Gastroesophageal sphincter (tissue), 4 donors: Measurements from ENCODE around the gene DCT. TPM values are rescaled to one million over a fixed set of nuclear protein-coding genes. Genes with fewer than 3 reads are reported as not detected.
"Not testable (repeated sequence)": the region's sequence is repeated elsewhere in the genome, so short reads cannot be mapped to it uniquely, and the experiment has no call there.

Experiments used
- ATAC-seq: fragments of 150-250 bp; one replicate; pipeline ENCODE4 v1.9.1; 2016; ENCODE audit warnings: mild to moderate bottlenecking, moderate library complexity
- H3K27ac ChIP-seq, 4 donors: fragments of 200-600 bp; sonication (generic) in 3 of 4; 1 replicate in 3 of 4; 2 replicates in 1 of 4; pipeline ENCODE4 v1.5.1; 2016 to 2019
- H3K27me3 ChIP-seq: fragments of 200-600 bp; sonication (generic); one replicate; pipeline ENCODE4 v1.5.1; 2019
- H3K36me3 ChIP-seq, 2 donors: fragments of 200-600 bp; sonication (generic); one replicate each; pipeline ENCODE4 v1.5.1; 2019; ENCODE audit warnings: control low read depth in 1 of 2
- H3K4me1 ChIP-seq, 3 donors: fragments of 200-600 bp; sonication (generic); 1 replicate in 2 of 3; 2 replicates in 1 of 3; pipeline ENCODE4 v1.5.1; 2016 to 2019; ENCODE audit warnings: control low read depth in 2 of 3
- H3K4me3 ChIP-seq, 2 donors: fragments of 200-600 bp; sonication (generic); one replicate each; pipeline ENCODE4 v1.5.1; 2019; ENCODE audit warnings: mild to moderate bottlenecking in 1 of 2, moderate library complexity in 1 of 2
- H3K9me3 ChIP-seq, 3 donors: fragments of 200-600 bp; sonication (generic); one replicate each; pipeline ENCODE4 v1.5.1; 2017 to 2019; ENCODE audit warnings: control low read depth in 2 of 3
- CTCF ChIP-seq, 4 experiments: fragments of 200-600 bp in 2 of 4; fragments of 450-650 bp in 2 of 4; sonication (generic) in 1 of 4; IDR thresholded peaks; one replicate each; pipeline ENCODE4 v1.5.1; 2017 to 2019; ENCODE audit warnings: antibody characterized with exemption in 4 of 4, mild to moderate bottlenecking in 2 of 4, moderate library complexity in 2 of 4
- EP300 ChIP-seq: sonication (generic); formaldehyde crosslinking; IDR thresholded peaks from one replicate; pipeline ENCODE4 v1.6.1; 2017; ENCODE audit warnings: antibody characterized with exemption, mild to moderate bottlenecking
- POLR2A ChIP-seq, 2 donors: fragments of 450-650 bp; IDR thresholded peaks; one replicate each; pipeline ENCODE4 v1.6.1; 2017; ENCODE audit warnings: antibody characterized with exemption in 2 of 2, mild to moderate bottlenecking in 2 of 2, moderate library complexity in 1 of 2
- POLR2AphosphoS5 ChIP-seq: sonication (generic); formaldehyde crosslinking; IDR thresholded peaks from one replicate; pipeline ENCODE4 v1.6.1; 2017; ENCODE audit warnings: antibody characterized with exemption
- WGBS, 2 donors: methylation state at CpG; one replicate each; pipeline ENCODE4 v1.1.5; 2018; ENCODE audit warnings: low coverage in 1 of 2; 5-methylcytosine and 5-hydroxymethylcytosine counted together
- total RNA-seq, 4 donors: library from RNA; depleted of rRNA; stranded (reverse); fragments of >200 nt; gene quantifications; one replicate each; pipeline ENCODE4 v1.1.0, GENCODE V29; 2016

Gene DCT
- under 1 TPM; 0.13 to 0.31 (median 0.21) TPM for total RNA-seq

- no peak within 1 kb of the TSS for H3K27ac ChIP-seq
- no peaks in the 10 kb centered on the region for H3K4me1 ChIP-seq
- 32 to 38% methylated on average over 2 to 3 of the region's 3 CpGs for WGBS, 2 donors
- H3K27me3 ChIP-seq: no peaks in the 10 kb centered on the region
- H3K36me3 ChIP-seq: no peaks in the 10 kb centered on the region
- H3K4me3 ChIP-seq: no peak within 1 kb of the TSS
- TF ChIP-seq POLR2AphosphoS5: no peak
- TF ChIP-seq CTCF (IDR thresholded peaks at IDR 0.05): no peak
- TF ChIP-seq EP300: no peak
- TF ChIP-seq POLR2A (IDR thresholded peaks at IDR 0.05): no peak
- H3K9me3 ChIP-seq: no peaks in the 10 kb centered on the region
- no peak for ATAC-seq
Measured at GRCh38 chr13:94479616-94480015, at the start of gene DCT. TSS of gene DCT (minus strand) at chr13:94479682. CDS start at chr13:94479255, 427 bp downstream.

- not testable (repeated sequence) for H3K4me1 ChIP-seq, H3K27ac ChIP-seq, H3K36me3 ChIP-seq, H3K4me3 ChIP-seq, H3K9me3 ChIP-seq, H3K27me3 ChIP-seq, ATAC-seq
- WGBS, 2 donors: no CpG with 5 or more reads among the region's 7 CpGs
Measured at GRCh38 chr13:94526956-94527355, 47.5 kb upstream of the DCT start.

- no peak for ATAC-seq
- Histone ChIP-seq H3K36me3 (no peaks in the 10 kb centered on the region), H3K9me3 (no peaks in the 10 kb centered on the region), H3K27me3 (no peaks in the 10 kb centered on the region), H3K27ac (no peak overlapping the region), H3K4me1 (no peaks in the 10 kb centered on the region), H3K4me3 (no peak overlapping the region)
- TF ChIP-seq POLR2AphosphoS5 (no peak), POLR2A (IDR thresholded peaks at IDR 0.05) (no peak), EP300 (no peak), CTCF (IDR thresholded peaks at IDR 0.05) (no peak)
- 93% methylated on average over 2 of the region's 2 CpGs; no CpG with 5 or more reads in 1 of the 2 donors for WGBS, 2 donors
Measured at GRCh38 chr13:94525781-94526180, 46.3 kb upstream of the DCT start.

GRCh38 chr13:94524407-94524806 lies 44.9 kb upstream of the DCT start:
- 83 to 100% methylated on average over 4 to 5 of the region's 7 CpGs for WGBS, 2 donors
- TF ChIP-seq POLR2A (IDR thresholded peaks at IDR 0.05) (no peak), CTCF (IDR thresholded peaks at IDR 0.05) (no peak), EP300 (no peak), POLR2AphosphoS5 (no peak)

GRCh38 chr13:94520001-94520400 lies 40.5 kb upstream of the DCT start:
- no peak overlapping the region for H3K4me3 ChIP-seq
- no peaks in the 10 kb centered on the region for H3K27me3 ChIP-seq
- H3K27ac ChIP-seq: no peak overlapping the region
- no peaks in the 10 kb centered on the region for H3K9me3 ChIP-seq
- no peak for ATAC-seq
- no peak for TF ChIP-seq CTCF (IDR thresholded peaks at IDR 0.05)
- TF ChIP-seq POLR2AphosphoS5: no peak
- no peak for TF ChIP-seq POLR2A (IDR thresholded peaks at IDR 0.05)
- no peak for TF ChIP-seq EP300
- H3K4me1 ChIP-seq: no peaks in the 10 kb centered on the region
- H3K36me3 ChIP-seq: no peaks in the 10 kb centered on the region

More at GRCh38 chr13:94524407-94524806, 44.9 kb upstream of the DCT start:
- no peaks in the 10 kb centered on the region for H3K27me3 ChIP-seq
- ATAC-seq: no peak
- H3K4me3 ChIP-seq: no peak overlapping the region
- no peak overlapping the region for H3K27ac ChIP-seq
- no peaks in the 10 kb centered on the region for H3K9me3 ChIP-seq
- H3K36me3 ChIP-seq: no peaks in the 10 kb centered on the region
- H3K4me1 ChIP-seq: no peaks in the 10 kb centered on the region
